KMS-11 (cell line): Measurements from ENCODE around the gene NDUFV3.

Experiments
- H2AFZ ChIP-seq: fragments of 200-600 bp; sonication (generic); 2 replicates; pipeline ENCODE4 v1.6.1; 2016; ENCODE audit warnings: antibody characterized with exemption, mixed run types, low read depth
- H3K27ac ChIP-seq: fragments of 200-600 bp; sonication (generic); 2 replicates; pipeline ENCODE4 v1.6.1; 2016; ENCODE audit warnings: mild to moderate bottlenecking, mixed run types
- H3K27me3 ChIP-seq: fragments of 200-600 bp; sonication (generic); 2 replicates; pipeline ENCODE4 v1.6.1; 2017; ENCODE audit warnings: mild to moderate bottlenecking, low read depth, mixed run types, moderate library complexity; ENCODE audit not compliant: insufficient read depth
- H3K36me3 ChIP-seq: fragments of 200-600 bp; sonication (generic); 2 replicates; pipeline ENCODE4 v1.6.1; 2017; ENCODE audit warnings: mild to moderate bottlenecking, mixed run types; ENCODE audit not compliant: insufficient read depth
- H3K4me1 ChIP-seq: fragments of 200-600 bp; sonication (generic); 2 replicates; pipeline ENCODE4 v1.6.1; 2016; ENCODE audit warnings: mild to moderate bottlenecking, low read depth, mixed run types; ENCODE audit not compliant: poor library complexity, severe bottlenecking
- H3K4me2 ChIP-seq: fragments of 200-600 bp; sonication (generic); 2 replicates; pipeline ENCODE4 v1.7.0; 2016; ENCODE audit warnings: mild to moderate bottlenecking, mixed run types
- H3K4me3 ChIP-seq: fragments of 200-600 bp; sonication (generic); IDR thresholded peaks from 2 replicates; pipeline ENCODE4 v1.6.1; 2017; ENCODE audit warnings: low read depth, low read length, mixed read lengths; ENCODE audit not compliant: insufficient read depth
- H3K79me2 ChIP-seq: fragments of 200-600 bp; sonication (generic); 2 replicates; pipeline ENCODE4 v1.6.1; 2016; ENCODE audit warnings: low read depth, mixed run types; ENCODE audit not compliant: insufficient read depth
- H3K9ac ChIP-seq: fragments of 200-600 bp; sonication (generic); 2 replicates; pipeline ENCODE4 v1.6.1; 2016; ENCODE audit warnings: mild to moderate bottlenecking, mixed run types
- H4K20me1 ChIP-seq: fragments of 200-600 bp; sonication (generic); 2 replicates; pipeline ENCODE4 v1.6.1; 2016; ENCODE audit warnings: mild to moderate bottlenecking, mixed run types; ENCODE audit not compliant: insufficient read depth
- TF ChIP-seq, protein P1 (sequence below): fragments of 200-600 bp; sonication (generic); conservative IDR thresholded peaks from 2 replicates; pipeline ENCODE4 v1.6.1; 2017; ENCODE audit warnings: low read depth, mild to moderate bottlenecking, antibody characterized with exemption, low read length, moderate library complexity, mixed read lengths

The NDUFV3 gene

DNA sequence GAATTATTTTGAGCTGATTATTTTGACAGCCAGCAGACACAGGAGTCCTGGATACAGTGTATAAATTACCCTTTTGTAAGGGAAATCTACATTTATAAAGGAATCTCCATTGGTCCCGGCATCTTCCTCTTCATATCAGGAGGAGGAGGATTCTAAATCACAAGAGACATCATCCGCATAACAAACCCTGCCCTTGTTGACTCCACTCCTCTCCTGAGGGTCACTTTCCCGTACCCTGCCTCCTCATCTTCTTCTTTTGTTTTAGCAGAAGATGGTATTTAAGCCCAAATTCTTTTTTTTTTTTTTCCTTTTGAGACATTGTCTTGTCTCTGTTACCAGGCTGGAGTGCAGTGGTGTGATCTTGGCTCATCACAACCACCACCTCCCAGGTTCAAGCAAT lies 66.6 kb downstream of the NDUFV3 start:
- H3K27me3 ChIP-seq = no peaks in the 10 kb centered on the region
- H3K4me1 ChIP-seq = no peaks in the 10 kb centered on the region
- no peaks in the 10 kb centered on the region for H3K36me3 ChIP-seq
- H3K4me3 ChIP-seq = no peak overlapping the region
- no peak overlapping the region for H3K27ac ChIP-seq
- no peak overlapping the region for H3K4me2 ChIP-seq
- H3K79me2 ChIP-seq = no peaks in the 10 kb centered on the region
- TF ChIP-seq, protein P1, sequence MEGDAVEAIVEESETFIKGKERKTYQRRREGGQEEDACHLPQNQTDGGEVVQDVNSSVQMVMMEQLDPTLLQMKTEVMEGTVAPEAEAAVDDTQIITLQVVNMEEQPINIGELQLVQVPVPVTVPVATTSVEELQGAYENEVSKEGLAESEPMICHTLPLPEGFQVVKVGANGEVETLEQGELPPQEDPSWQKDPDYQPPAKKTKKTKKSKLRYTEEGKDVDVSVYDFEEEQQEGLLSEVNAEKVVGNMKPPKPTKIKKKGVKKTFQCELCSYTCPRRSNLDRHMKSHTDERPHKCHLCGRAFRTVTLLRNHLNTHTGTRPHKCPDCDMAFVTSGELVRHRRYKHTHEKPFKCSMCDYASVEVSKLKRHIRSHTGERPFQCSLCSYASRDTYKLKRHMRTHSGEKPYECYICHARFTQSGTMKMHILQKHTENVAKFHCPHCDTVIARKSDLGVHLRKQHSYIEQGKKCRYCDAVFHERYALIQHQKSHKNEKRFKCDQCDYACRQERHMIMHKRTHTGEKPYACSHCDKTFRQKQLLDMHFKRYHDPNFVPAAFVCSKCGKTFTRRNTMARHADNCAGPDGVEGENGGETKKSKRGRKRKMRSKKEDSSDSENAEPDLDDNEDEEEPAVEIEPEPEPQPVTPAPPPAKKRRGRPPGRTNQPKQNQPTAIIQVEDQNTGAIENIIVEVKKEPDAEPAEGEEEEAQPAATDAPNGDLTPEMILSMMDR = no peak
- H4K20me1 ChIP-seq = no peaks in the 10 kb centered on the region
- H2AFZ ChIP-seq = no peak overlapping the region
- no peak overlapping the region for H3K9ac ChIP-seq

DNA sequence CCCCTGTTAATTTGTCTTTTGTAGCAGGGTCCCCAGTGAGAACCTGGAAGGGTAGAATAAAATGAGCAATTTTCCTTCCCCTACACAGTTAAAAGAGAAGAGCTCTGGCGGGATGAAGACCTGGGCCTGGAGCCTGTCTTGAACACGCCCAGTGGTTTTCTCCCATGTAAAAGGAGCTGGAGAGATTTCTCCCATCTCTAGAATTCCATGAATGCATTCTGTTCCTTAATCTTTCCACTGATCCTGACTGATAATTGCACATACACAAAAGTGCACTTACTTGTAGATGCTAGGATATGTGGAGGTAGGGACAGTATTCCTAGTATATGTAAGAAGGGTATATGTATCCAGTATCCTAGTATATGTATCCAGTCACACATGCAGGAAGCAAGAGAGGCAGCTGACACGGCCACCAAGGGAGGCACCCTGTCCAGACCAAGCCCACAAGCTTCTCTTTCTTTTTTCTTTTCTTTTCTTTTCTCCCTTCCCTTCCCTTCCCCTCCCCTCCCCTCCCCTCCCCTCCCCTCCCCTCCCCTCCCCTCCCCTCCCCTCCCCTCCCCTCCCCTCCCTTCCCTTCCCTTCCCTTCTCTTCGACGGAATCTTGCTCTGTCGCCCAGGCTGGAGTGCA lies 69.4 kb downstream of the NDUFV3 start:
- Histone ChIP-seq H3K4me1 (no peaks in the 10 kb centered on the region), H3K36me3 (no peaks in the 10 kb centered on the region), H3K9ac (no peak overlapping the region), H3K4me3 (no peak overlapping the region), H3K27ac (no peak overlapping the region), H3K27me3 (no peaks in the 10 kb centered on the region), H4K20me1 (no peaks in the 10 kb centered on the region), H3K79me2 (no peaks in the 10 kb centered on the region), H2AFZ (no peak overlapping the region), H3K4me2 (no peak overlapping the region)
- TF ChIP-seq, protein P1 = no peak
